IPS-NIHi7 (cell line): ENCODE measurements around the gene ZSCAN29.
"Not testable (repeated sequence)": the region's sequence is repeated elsewhere in the genome, so short reads cannot be mapped to it uniquely, and the experiment has no call there.

Experiments used
- DNase-seq: peaks from one replicate; pipeline ENCODE4 v3.0.0; 2012; ENCODE audit warnings: mixed read lengths; ENCODE audit errors: extremely low spot score

The ZSCAN29 gene

GRCh38 chr15:43370975-43371974 lies at the start of gene ZSCAN29, which contains the start of gene TUBGCP4:
Gene ZSCAN29 (minus strand): TSS chr15:43371043. CDS start chr15:43369913, 1,130 bp downstream.
Gene TUBGCP4 (plus strand): TSS chr15:43371101. CDS start chr15:43371355, 254 bp downstream.
- DNase-seq = peak; percentile 99

GRCh38 chr15:43420435-43420834 lies 49.6 kb upstream of the ZSCAN29 start:
- no peak for DNase-seq

GRCh38 chr15:43414196-43414595 lies 43.4 kb upstream of the ZSCAN29 start:
- no peak for DNase-seq

GRCh38 chr15:43412096-43412495 lies 41.3 kb upstream of the ZSCAN29 start:
- DNase-seq = no peak

GRCh38 chr15:43410572-43411214 lies 39.9 kb upstream of the ZSCAN29 start:
- no peak for DNase-seq

- DNase-seq = no peak
Measured at GRCh38 chr15:43408789-43409188, 37.9 kb upstream of the ZSCAN29 start.

GRCh38 chr15:43406808-43407207 lies 36.0 kb upstream of the ZSCAN29 start:
- DNase-seq = no peak

- no peak for DNase-seq
Measured at GRCh38 chr15:43406189-43406588, 35.3 kb upstream of the ZSCAN29 start.

- no peak for DNase-seq
Measured at GRCh38 chr15:43404130-43404529, 33.3 kb upstream of the ZSCAN29 start.

GRCh38 chr15:43403616-43404015 lies 32.8 kb upstream of the ZSCAN29 start:
- no peak for DNase-seq

- DNase-seq = no peak
Measured at GRCh38 chr15:43402255-43402654, 31.4 kb upstream of the ZSCAN29 start.

- not testable (repeated sequence) for DNase-seq
Measured at GRCh38 chr15:43393592-43393991, 22.7 kb upstream of the ZSCAN29 start.

- DNase-seq = no peak
Measured at GRCh38 chr15:43390723-43391122, 19.9 kb upstream of the ZSCAN29 start.

GRCh38 chr15:43383070-43383469 lies 12.2 kb upstream of the ZSCAN29 start:
- no peak for DNase-seq

GRCh38 chr15:43382310-43382709 lies 11.5 kb upstream of the ZSCAN29 start:
- DNase-seq = no peak

- DNase-seq = no peak
Measured at GRCh38 chr15:43378601-43379000, 7.8 kb upstream of the ZSCAN29 start.

GRCh38 chr15:43376017-43376705 lies 5.3 kb upstream of the ZSCAN29 start:
- DNase-seq = peak; percentile 49

GRCh38 chr15:43370310-43370974 lies 401 bp downstream of the ZSCAN29 start:
- DNase-seq = peak; percentile 62

- DNase-seq = no peak
Measured at GRCh38 chr15:43361313-43361903, 9.4 kb downstream of the ZSCAN29 start.

GRCh38 chr15:43360821-43361220 lies 10.0 kb downstream of the ZSCAN29 start:
- DNase-seq = no peak
